Measurements from ENCODE around the gene SNRPD2. TPM values are rescaled to one million over a fixed set of nuclear protein-coding genes. Genes with fewer than 3 reads are reported as not detected.
A peak's percentile ranks its signal among the peaks of the same experiment; 100 is the strongest.
"Not testable (repeated sequence)": the region's sequence is repeated elsewhere in the genome, so short reads cannot be mapped to it uniquely, and the experiment has no call there.

The SNRPD2 gene
- total and polyA plus RNA-seq, 8 donors: 276 to 392 (median 334) TPM

DNA sequence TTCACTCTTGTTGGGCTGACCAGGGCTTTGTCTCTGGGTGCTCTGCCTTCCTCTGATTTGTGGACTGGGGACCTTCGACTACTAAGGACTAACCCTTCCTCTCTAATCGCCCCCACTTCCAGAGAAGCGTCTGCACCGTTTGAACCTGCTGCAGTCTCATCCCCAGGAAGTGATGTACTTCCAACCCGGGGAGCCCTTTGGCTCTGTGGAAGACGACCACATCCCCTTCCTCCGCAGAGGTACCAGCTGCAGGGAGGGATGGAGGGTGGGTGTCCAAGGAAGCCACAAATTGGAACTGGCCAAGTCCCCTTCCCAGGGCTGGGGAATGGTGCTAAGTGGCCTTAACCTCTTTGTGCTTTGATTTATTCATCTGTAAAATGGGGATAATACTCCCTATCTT, 9.9 kb upstream of the SNRPD2 start:
- intact Hi-C loops (cut with DNase I): no loop called here
- Histone ChIP-seq H3K4me1 (no peaks in the 10 kb centered on the region), H3K27me3 (no peaks in the 10 kb centered on the region), H3K27ac (no peak overlapping the region), H3K9me3 (no peaks in the 10 kb centered on the region), H3K4me3 (no peak overlapping the region), H3K36me3 (peaks cover 0 to 47% of the 10 kb centered on the region in 2 donors)
- DNase-seq: no peak
- ATAC-seq: no peak
- no peak for TF ChIP-seq CTCF (IDR thresholded peaks at IDR 0.05)

DNA sequence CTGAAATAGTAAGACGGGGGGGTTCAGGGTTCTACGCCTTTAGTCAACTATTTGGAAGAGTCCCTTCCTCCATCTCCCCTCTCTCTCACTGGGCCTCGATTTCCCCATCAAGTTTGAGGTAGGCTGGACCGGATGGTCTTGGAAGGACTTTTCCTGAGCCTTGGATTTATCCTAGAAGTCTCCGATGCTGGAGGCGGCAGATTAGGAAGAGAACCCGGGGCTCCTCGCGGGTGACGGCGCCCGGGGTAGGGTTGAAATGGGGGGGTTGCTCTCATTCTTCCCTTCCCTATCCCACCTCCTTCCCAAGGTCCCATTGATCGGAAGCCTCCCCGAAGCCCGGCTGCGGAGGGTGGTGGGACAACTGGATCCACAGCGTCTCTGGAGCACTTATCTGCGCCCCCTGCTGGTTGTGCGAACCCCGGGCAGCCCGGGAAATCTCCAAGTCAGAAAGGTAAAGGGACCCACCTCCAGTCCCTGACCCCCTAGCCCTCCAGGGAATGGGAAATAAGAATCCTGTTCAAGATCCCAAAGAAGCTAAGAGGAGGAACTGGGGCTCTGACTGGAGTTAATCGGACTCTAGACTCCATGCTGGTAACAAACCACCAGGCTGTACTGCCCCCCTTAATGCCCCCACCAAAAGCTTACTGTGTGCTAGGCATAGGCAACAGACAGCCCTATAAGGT, 1.5 kb upstream of the SNRPD2 start:
- ATAC-seq (peak; percentile 40), DNase-seq (peak in 3 of 4 donors; percentile 76 to 93 (median 77))
- no peaks in the 10 kb centered on the region for H3K27me3 ChIP-seq

DNA sequence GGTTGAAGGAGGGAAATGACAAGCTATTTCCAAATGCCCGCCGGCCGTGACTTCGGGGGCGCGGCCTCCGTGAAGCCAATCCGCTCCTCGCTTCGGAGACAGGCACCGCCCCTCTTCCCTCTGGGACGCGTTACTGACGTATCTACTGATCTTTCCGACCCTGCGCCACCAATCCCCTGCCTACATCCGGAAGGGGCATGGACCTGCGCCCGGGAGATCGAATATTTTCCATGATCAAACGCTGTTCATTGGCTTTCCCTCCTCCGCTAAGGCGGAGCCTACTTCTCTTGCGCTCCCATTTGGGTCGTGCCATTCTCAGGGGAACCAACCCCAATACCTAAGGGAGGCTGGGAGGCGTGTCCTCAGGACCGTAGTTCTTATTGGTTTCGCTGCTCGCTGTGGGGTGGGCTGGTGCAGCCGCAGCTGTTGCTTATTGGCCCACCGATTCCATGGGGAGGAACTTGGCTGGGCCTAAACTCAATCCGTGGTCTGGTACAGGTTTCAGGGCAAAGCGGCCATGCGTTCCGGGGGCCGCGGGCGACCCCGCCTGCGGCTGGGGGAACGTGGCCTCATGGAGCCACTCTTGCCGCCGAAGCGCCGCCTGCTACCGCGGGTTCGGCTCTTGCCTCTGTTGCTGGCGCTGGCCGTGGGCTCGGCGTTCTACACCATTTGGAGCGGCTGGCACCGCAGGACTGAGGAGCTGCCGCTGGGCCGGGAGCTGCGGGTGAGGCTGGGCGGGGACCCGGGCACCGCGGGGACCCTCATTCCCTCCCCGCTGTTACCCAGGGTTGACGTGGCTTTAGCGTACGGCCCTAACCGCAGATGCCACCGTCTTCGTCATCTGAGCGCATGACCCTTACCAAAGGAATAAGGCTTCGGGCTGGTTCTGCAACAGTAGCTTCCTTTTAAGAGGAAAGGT, 693 bp upstream of the SNRPD2 start, which contains the start of gene QPCTL:
Gene QPCTL, plus strand, starts transcription at position 480 of the 919 bp plus-strand sequence. Its CDS starts 38 bp downstream, at position 518.
- H3K27ac ChIP-seq: peak within 1 kb of the TSS; percentile 88 to 96
- ATAC-seq (peak; percentile 95), DNase-seq (peak; percentile 95 to 99 (median 98))
- H3K36me3 ChIP-seq: peaks cover 0 to 24% of the 10 kb centered on the region in 2 donors
- TF ChIP-seq CTCF (IDR thresholded peaks at IDR 0.05): no peak
- H3K4me1 ChIP-seq: peaks cover 13 to 17% of the 10 kb centered on the region in 2 donors
- intact Hi-C loops (cut with DNase I): no loop called here
- H3K9me3 ChIP-seq: no peaks in the 10 kb centered on the region
- peak within 1 kb of the TSS; percentile 92 for H3K4me3 ChIP-seq
- H3K27me3 ChIP-seq: no peaks in the 10 kb centered on the region

More for the DNA sequence above, 1.5 kb upstream of the SNRPD2 start:
- intact Hi-C loops (cut with DNase I): no loop called here
- Histone ChIP-seq H3K36me3 (peaks cover 0 to 20% of the 10 kb centered on the region in 2 donors), H3K27ac (peak overlapping the region; percentile 88 to 96), H3K4me1 (peaks cover 13 to 17% of the 10 kb centered on the region in 2 donors), H3K9me3 (no peaks in the 10 kb centered on the region), H3K4me3 (peak overlapping the region; percentile 92)
- peak; percentile 83 to 86 for TF ChIP-seq CTCF (IDR thresholded peaks at IDR 0.05)

- no peak for TF ChIP-seq CTCF (IDR thresholded peaks at IDR 0.05)
- Histone ChIP-seq H3K36me3 (peaks cover 0 to 52% of the 10 kb centered on the region in 2 donors), H3K27me3 (no peaks in the 10 kb centered on the region), H3K4me1 (peaks cover 6 to 12% of the 10 kb centered on the region in 2 donors), H3K27ac (no peak overlapping the region), H3K4me3 (no peak overlapping the region), H3K9me3 (no peaks in the 10 kb centered on the region)
- ATAC-seq (no peak), DNase-seq (no peak)
- intact Hi-C loops (cut with DNase I): no loop called here
These were observed 4.2 kb downstream of the SNRPD2 start for GRCh38 chr19:45687599-45687998.

DNA sequence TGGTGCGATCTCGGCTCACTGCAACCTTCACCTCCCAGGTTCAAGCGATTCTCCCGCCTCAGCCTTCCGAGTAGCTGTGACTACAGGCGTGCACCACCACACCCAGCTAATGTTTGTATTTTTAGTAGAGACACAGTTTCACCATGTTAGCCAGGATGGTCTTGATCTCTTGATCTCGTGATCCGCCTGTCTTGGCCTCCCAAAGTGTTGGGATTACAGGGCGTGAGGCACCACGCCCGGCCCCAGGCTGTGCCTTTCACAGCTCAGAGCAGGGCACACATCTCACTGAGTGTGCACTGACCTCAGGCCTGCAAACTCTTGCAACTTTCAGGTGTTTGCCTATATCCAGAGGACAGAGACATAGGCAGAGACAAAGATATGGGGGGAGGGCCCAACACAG, 6.7 kb downstream of the SNRPD2 start:
- DNase-seq; intact Hi-C loops (cut with DNase I); H3K27me3 ChIP-seq; H3K9me3 ChIP-seq; H3K4me3 ChIP-seq; ATAC-seq; H3K27ac ChIP-seq: not testable (repeated sequence)
- H3K4me1 ChIP-seq: peaks cover 0 to 12% of the 10 kb centered on the region in 2 donors
- peaks cover 0 to 52% of the 10 kb centered on the region in 2 donors for H3K36me3 ChIP-seq

All from left lung (tissue), 10 donors.